LNCAP (cell line): Measurements from ENCODE around the gene ARHGAP32.

ENCODE experiments used
- CTCF ChIP-seq: fragments of 450-650 bp; IDR thresholded peaks from 2 replicates; pipeline ENCODE4 v1.5.1; 2017; ENCODE audit warnings: mild to moderate bottlenecking

The ARHGAP32 gene

GRCh38 chr11:129192150-129192549 lies at the start of gene ARHGAP32:
TSS of gene ARHGAP32 (minus strand) at chr11:129192325. CDS start at chr11:129192198, 127 bp downstream.
- no peak for TF ChIP-seq CTCF

GRCh38 chr11:129239207-129239606 lies 47.1 kb upstream of the ARHGAP32 start:
- no peak for TF ChIP-seq CTCF

- no peak for TF ChIP-seq CTCF
These were observed 45.9 kb upstream of the ARHGAP32 start for GRCh38 chr11:129237880-129238638.

GRCh38 chr11:129237456-129237855 lies 45.3 kb upstream of the ARHGAP32 start:
- no peak for TF ChIP-seq CTCF

- TF ChIP-seq CTCF: no peak
These were observed 44.7 kb upstream of the ARHGAP32 start for GRCh38 chr11:129236850-129237249.

GRCh38 chr11:129234978-129235377 lies 42.9 kb upstream of the ARHGAP32 start:
- TF ChIP-seq CTCF: no peak

GRCh38 chr11:129230006-129230405 lies 37.9 kb upstream of the ARHGAP32 start:
- TF ChIP-seq CTCF: no peak; the same call in 1 of the 2 replicates
